ENCODE results near the gene NPL.

The NPL gene

DNA sequence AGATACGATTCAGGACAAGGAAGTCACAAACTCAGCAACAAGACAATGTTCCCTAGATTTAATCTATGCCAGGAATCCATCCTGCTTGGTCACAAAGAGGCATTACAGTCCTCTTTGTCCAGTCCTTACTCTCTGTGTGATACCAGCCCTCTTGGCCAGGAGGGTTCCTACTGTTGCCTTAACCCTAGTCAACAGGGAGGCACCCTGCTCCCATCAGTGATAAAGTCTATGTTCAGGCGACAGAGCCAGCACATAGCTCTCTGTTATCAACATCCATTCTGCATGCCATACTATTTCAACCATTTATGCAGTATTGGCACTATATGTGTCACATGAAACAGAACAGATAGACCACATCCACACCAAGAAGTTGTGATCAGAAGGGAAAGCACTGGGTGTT lies 4.4 kb upstream of the NPL start:
- CTCF ChIA-PET = interaction anchor here (0.6 to 12.6 kb wide), 34 partner anchors 13 to 764 kb away, joined by 3 to 668 read pairs (median 4); partner anchors contain the start of genes RGS16, RNASEL and TEDDM1
- POLR2A ChIA-PET = interaction anchor here (1.0 kb wide), 2 partner anchors 182 to 185 kb away, joined by 4 read pairs; no protein-coding TSS in a partner anchor

DNA sequence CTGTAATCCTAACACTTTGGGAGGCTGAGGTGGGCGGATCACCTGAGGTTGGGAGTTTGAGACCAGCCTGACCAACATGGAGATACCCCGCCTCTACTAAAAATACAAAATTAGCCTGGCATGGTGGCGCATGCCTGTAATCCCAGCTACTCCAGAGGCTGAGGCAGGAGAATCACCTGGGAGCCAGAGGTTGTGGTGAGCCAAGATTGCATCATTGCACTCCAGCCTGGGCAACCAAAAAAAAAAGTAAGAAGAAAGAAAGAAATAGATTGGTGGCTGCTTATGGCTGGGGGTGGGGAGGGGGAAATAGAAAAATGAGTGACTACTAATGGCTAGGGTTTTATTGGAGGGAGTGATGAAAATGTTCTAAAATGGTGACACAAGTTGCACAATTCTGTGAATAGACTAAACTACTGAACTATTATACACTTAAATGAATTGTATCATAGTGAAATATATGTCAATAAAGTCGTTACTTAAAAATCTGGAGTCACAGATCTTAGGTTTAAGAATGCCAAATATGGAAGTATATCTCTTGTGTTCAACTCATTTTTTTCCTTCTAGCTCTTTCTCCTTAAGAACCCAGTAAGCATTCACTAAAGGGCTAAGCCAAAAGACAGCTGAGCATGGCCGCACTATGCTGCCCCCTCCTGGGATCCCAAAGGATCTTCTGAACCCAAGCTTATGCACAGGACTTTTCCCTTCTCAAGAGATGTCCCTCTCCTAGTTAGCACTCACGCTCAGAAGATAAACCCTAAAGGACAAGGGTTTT lies 3.2 kb upstream of the NPL start:
- Histone ChIP-seq H3K4me3 (ENCODE audit: low read depth, low read length) (no peak overlapping the region), H3K4me1 (ENCODE audit: control insufficient read depth, insufficient read depth, low read length) (0 out of 2 replicates have a peak, but pooled peaks cover 2% of the 10 kb centered on the region), H3K36me3 (ENCODE audit: control insufficient read depth in 2 of 2, insufficient read depth in 1 of 2, low read length in 2 of 2) (no peaks in the 10 kb centered on the region), H3K27ac (ENCODE audit: extremely low read depth, low read depth, low read length) (no peak overlapping the region), H3K9me3 (ENCODE audit: control insufficient read depth, insufficient read depth, low read depth, low read length) (no peaks in the 10 kb centered on the region)
- ChIA-PET CTCF (interaction anchor here (0.6 to 12.6 kb wide), 25 partner anchors 11 to 702 kb away, joined by 3 to 668 read pairs (median 4); partner anchors contain the start of gene RGS16), POLR2A (interaction anchor here (0.5 to 0.6 kb wide), 2 partner anchors 52 to 1698 kb away, joined by 3 read pairs; no protein-coding TSS in a partner anchor)
- TF ChIP-seq ZNF394 (tag by site-specific recombination; IDR thresholded peaks at IDR 0.05; ENCODE audit: borderline replicate concordance) (peak; percentile 65; the same call in 1 of the 2 replicates), FEZF1 (tag by site-specific recombination; IDR thresholded peaks at IDR 0.05) (peak; percentile 36), YY2 (tag by site-specific recombination; IDR thresholded peaks at IDR 0.05) (peak; percentile 7; the same call in 1 of the 2 replicates), ZNF19 (tag by site-specific recombination; IDR thresholded peaks at IDR 0.05; ENCODE audit: low read depth) (no peak), ZNF335 (tag by site-specific recombination; conservative IDR thresholded peaks at IDR 0.05) (peak; percentile 48; the same call in 1 of the 2 replicates), ZNF514 (tag by site-specific recombination; IDR thresholded peaks at IDR 0.05) (no peak), ZNF654 (tag by site-specific recombination; IDR thresholded peaks at IDR 0.05; ENCODE audit: low read depth) (peak; percentile 55), ZFHX2 (tag by site-specific recombination; conservative IDR thresholded peaks at IDR 0.05) (0 out of 2 replicates have a peak, but pooled peaks have one; percentile 14), ZNF830 (tag by site-specific recombination; IDR thresholded peaks at IDR 0.05; ENCODE audit: low read depth) (no peak), KLF16 (tag by site-specific recombination; IDR thresholded peaks at IDR 0.05) (peak; percentile 45; the same call in 1 of the 2 replicates), ZBTB17 (tag by site-specific recombination; IDR thresholded peaks at IDR 0.05) (peak; percentile 49)
- TF ChIP-seq, protein P1, sequence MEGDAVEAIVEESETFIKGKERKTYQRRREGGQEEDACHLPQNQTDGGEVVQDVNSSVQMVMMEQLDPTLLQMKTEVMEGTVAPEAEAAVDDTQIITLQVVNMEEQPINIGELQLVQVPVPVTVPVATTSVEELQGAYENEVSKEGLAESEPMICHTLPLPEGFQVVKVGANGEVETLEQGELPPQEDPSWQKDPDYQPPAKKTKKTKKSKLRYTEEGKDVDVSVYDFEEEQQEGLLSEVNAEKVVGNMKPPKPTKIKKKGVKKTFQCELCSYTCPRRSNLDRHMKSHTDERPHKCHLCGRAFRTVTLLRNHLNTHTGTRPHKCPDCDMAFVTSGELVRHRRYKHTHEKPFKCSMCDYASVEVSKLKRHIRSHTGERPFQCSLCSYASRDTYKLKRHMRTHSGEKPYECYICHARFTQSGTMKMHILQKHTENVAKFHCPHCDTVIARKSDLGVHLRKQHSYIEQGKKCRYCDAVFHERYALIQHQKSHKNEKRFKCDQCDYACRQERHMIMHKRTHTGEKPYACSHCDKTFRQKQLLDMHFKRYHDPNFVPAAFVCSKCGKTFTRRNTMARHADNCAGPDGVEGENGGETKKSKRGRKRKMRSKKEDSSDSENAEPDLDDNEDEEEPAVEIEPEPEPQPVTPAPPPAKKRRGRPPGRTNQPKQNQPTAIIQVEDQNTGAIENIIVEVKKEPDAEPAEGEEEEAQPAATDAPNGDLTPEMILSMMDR (tag by site-specific recombination; IDR thresholded peaks at IDR 0.05) = peak; percentile 64; the same call in 1 of the 2 replicates
- TF ChIP-seq, protein P2, sequence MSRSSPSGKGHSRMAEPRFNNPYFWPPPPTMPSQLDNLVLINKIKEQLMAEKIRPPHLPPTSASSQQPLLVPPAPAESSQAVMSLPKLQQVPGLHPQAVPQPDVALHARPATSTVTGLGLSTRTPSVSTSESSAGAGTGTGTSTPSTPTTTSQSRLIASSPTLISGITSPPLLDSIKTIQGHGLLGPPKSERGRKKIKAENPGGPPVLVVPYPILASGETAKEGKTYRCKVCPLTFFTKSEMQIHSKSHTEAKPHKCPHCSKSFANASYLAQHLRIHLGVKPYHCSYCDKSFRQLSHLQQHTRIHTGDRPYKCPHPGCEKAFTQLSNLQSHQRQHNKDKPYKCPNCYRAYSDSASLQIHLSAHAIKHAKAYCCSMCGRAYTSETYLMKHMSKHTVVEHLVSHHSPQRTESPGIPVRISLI (tag by site-specific recombination; IDR thresholded peaks at IDR 0.05) = peak; percentile 43; the same call in 1 of the 2 replicates
- TF ChIP-seq, protein P3, sequence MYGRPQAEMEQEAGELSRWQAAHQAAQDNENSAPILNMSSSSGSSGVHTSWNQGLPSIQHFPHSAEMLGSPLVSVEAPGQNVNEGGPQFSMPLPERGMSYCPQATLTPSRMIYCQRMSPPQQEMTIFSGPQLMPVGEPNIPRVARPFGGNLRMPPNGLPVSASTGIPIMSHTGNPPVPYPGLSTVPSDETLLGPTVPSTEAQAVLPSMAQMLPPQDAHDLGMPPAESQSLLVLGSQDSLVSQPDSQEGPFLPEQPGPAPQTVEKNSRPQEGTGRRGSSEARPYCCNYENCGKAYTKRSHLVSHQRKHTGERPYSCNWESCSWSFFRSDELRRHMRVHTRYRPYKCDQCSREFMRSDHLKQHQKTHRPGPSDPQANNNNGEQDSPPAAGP (tag by site-specific recombination; IDR thresholded peaks at IDR 0.05) = no peak
- TF ChIP-seq, protein P4, sequence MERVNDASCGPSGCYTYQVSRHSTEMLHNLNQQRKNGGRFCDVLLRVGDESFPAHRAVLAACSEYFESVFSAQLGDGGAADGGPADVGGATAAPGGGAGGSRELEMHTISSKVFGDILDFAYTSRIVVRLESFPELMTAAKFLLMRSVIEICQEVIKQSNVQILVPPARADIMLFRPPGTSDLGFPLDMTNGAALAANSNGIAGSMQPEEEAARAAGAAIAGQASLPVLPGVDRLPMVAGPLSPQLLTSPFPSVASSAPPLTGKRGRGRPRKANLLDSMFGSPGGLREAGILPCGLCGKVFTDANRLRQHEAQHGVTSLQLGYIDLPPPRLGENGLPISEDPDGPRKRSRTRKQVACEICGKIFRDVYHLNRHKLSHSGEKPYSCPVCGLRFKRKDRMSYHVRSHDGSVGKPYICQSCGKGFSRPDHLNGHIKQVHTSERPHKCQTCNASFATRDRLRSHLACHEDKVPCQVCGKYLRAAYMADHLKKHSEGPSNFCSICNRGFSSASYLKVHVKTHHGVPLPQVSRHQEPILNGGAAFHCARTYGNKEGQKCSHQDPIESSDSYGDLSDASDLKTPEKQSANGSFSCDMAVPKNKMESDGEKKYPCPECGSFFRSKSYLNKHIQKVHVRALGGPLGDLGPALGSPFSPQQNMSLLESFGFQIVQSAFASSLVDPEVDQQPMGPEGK (tag by site-specific recombination; IDR thresholded peaks at IDR 0.05) = peak; percentile 43; the same call in 1 of the 2 replicates

More for the DNA sequence above, 4.4 kb upstream of the NPL start:
- no peak overlapping the region for H3K4me3 ChIP-seq (ENCODE audit: low read depth, low read length)
- no peak overlapping the region for H3K27ac ChIP-seq (ENCODE audit: extremely low read depth, low read depth, low read length)
- no peak for TF ChIP-seq ZNF366 (tag by site-specific recombination; conservative IDR thresholded peaks at IDR 0.05)
- TF ChIP-seq ZNF324 (tag by site-specific recombination; IDR thresholded peaks at IDR 0.05) = no peak
- no peak for TF ChIP-seq ZNF121 (tag by site-specific recombination; IDR thresholded peaks at IDR 0.05)
- TF ChIP-seq, protein P5, sequence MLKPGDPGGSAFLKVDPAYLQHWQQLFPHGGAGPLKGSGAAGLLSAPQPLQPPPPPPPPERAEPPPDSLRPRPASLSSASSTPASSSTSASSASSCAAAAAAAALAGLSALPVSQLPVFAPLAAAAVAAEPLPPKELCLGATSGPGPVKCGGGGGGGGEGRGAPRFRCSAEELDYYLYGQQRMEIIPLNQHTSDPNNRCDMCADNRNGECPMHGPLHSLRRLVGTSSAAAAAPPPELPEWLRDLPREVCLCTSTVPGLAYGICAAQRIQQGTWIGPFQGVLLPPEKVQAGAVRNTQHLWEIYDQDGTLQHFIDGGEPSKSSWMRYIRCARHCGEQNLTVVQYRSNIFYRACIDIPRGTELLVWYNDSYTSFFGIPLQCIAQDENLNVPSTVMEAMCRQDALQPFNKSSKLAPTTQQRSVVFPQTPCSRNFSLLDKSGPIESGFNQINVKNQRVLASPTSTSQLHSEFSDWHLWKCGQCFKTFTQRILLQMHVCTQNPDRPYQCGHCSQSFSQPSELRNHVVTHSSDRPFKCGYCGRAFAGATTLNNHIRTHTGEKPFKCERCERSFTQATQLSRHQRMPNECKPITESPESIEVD (tag by site-specific recombination; IDR thresholded peaks at IDR 0.05) = no peak
- TF ChIP-seq ZNF292 (tag by site-specific recombination; IDR thresholded peaks at IDR 0.05; ENCODE audit: borderline replicate concordance, low read depth) = no peak
- TF ChIP-seq SETDB1 (IDR thresholded peaks at IDR 0.05; ENCODE audit: insufficient read length, low read length) = no peak
- no peak for TF ChIP-seq ZNF544 (tag by site-specific recombination; IDR thresholded peaks at IDR 0.05)
- TF ChIP-seq, protein P6, sequence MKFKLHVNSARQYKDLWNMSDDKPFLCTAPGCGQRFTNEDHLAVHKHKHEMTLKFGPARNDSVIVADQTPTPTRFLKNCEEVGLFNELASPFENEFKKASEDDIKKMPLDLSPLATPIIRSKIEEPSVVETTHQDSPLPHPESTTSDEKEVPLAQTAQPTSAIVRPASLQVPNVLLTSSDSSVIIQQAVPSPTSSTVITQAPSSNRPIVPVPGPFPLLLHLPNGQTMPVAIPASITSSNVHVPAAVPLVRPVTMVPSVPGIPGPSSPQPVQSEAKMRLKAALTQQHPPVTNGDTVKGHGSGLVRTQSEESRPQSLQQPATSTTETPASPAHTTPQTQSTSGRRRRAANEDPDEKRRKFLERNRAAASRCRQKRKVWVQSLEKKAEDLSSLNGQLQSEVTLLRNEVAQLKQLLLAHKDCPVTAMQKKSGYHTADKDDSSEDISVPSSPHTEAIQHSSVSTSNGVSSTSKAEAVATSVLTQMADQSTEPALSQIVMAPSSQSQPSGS (tag by site-specific recombination; IDR thresholded peaks at IDR 0.05; ENCODE audit: low read depth) = no peak
- no peak for TF ChIP-seq ZNF510 (tag by site-specific recombination; IDR thresholded peaks at IDR 0.05; ENCODE audit: insufficient replicate concordance)
- H3K36me3 ChIP-seq (ENCODE audit: control insufficient read depth in 2 of 2, insufficient read depth in 1 of 2, low read length in 2 of 2) = no peaks in the 10 kb centered on the region
- H3K4me1 ChIP-seq (ENCODE audit: control insufficient read depth, insufficient read depth, low read length) = 0 out of 2 replicates have a peak, but pooled peaks cover 2% of the 10 kb centered on the region
- no peaks in the 10 kb centered on the region for H3K9me3 ChIP-seq (ENCODE audit: control insufficient read depth, insufficient read depth, low read depth, low read length)

Data from HEK293 (cell line).